PC-9 (cell line): ENCODE results near the gene TOM1L1.

ENCODE experiments used
- CTCF ChIP-seq: fragments of 200-600 bp; sonication (generic); conservative IDR thresholded peaks from 2 replicates; pipeline ENCODE4 v1.6.1; 2017; ENCODE audit warnings: mixed run types, antibody characterized with exemption, mild to moderate bottlenecking, moderate library complexity
- EZH2 ChIP-seq: fragments of 200-600 bp; sonication (generic); IDR thresholded peaks from 2 replicates; pipeline ENCODE4 v1.8.0; 2017; ENCODE audit warnings: antibody characterized with exemption, low read depth

- TF ChIP-seq CTCF (no peak), EZH2 (no peak)
Measured at GRCh38 chr17:54903375-54903774, 2.7 kb downstream of the TOM1L1 start.
